SK-N-MC (cell line): ENCODE data around the gene ZNF462.

Experiments
- EZH2 ChIP-seq: fragments of 200-600 bp; sonication (generic); IDR thresholded peaks from one replicate; pipeline ENCODE4 v1.6.1; 2017; ENCODE audit warnings: antibody characterized with exemption
- POLR2AphosphoS5 ChIP-seq: IDR thresholded peaks from 2 replicates; pipeline ENCODE4 v1.6.1; 2012; ENCODE audit warnings: mild to moderate bottlenecking, low read depth, low read length, borderline replicate concordance

GRCh38 chr9:106828070-106828469 lies 34.9 kb upstream of the ZNF462 start:
- TF ChIP-seq EZH2: no peak
- TF ChIP-seq POLR2AphosphoS5: no peak
